ENCODE measurements around the gene NEDD4L. TPM values are rescaled to one million over a fixed set of nuclear protein-coding genes. Genes with fewer than 3 reads are reported as not detected.

NEDD4L gene
- polyA plus RNA-seq, 1 of the 3 experiments (the other 2 are of a cell fraction): 13.2 TPM

DNA sequence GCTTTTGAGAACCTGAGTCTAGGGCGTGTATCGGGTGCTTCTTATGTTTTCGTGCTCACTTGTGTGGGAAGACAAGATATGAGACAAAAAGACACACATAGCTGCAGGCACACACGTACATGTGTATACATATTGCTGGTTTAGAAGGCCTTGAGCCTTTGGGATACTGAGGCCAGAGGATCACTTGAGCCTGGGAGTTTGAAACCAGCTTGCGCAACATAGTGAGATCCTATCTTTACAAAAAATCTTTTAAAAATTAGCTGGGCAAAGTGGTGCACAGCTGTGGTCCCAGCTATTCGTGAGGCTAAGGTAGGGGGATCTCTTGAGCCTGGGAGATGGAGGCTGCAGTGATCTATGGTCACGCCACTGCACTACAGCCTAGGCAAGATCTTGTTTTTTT, 18.8 kb upstream of the NEDD4L start:
- no peaks in the 10 kb centered on the region for H3K79me2 ChIP-seq (ENCODE audit: insufficient read depth)
- no peak overlapping the region for H3K4me3 ChIP-seq (ENCODE audit: low read depth in 2 of 2, low read length in 1 of 2)
- H2AFZ ChIP-seq (ENCODE audit: low read depth): no peak overlapping the region
- ChIA-PET CTCF (interaction anchor here (1.0 to 2.4 kb wide), 2 partner anchors 16 to 18 kb away, joined by 3 to 8 read pairs; partner anchors contain the start of gene NEDD4L), POLR2A (interaction anchor here (0.7 kb wide), 1 partner anchor 18 kb away, joined by 3 read pairs; no protein-coding TSS in a partner anchor)
- no peaks in the 10 kb centered on the region for H3K9me2 ChIP-seq
- H3K36me3 ChIP-seq (replicated peaks in 1 of 2; ENCODE audit: control insufficient read depth in 1 of 2, insufficient read depth in 2 of 2, low read length in 1 of 2): no peaks in the 10 kb centered on the region
- H3K4me2 ChIP-seq: no peak overlapping the region
- no peaks in the 10 kb centered on the region for H3K4me1 ChIP-seq (ENCODE audit: control insufficient read depth in 1 of 2, insufficient read depth in 2 of 2, low read depth in 1 of 2, low read length in 1 of 2)
- WGBS (ENCODE audit: low lambda C conversion rate): 87% methylated on average over 7 of the region's 7 CpGs
- no peaks in the 10 kb centered on the region for H3F3A ChIP-seq (replicated peaks; ENCODE audit: insufficient read depth)
- H3K9ac ChIP-seq: no peak overlapping the region
- H4K20me1 ChIP-seq (ENCODE audit: insufficient read depth): no peaks in the 10 kb centered on the region
- no peak overlapping the region for H3K27ac ChIP-seq (ENCODE audit: low read depth in 2 of 2, low read length in 1 of 2)
- H3K9me3 ChIP-seq: no peaks in the 10 kb centered on the region
- TF ChIP-seq RCOR1 (IDR thresholded peaks at IDR 0.05; ENCODE audit: low read length): no peak
- TF ChIP-seq FOXJ3 (CRISPR knock-in tag; IDR thresholded peaks at IDR 0.05): no peak
- no peak for TF ChIP-seq MEF2A (IDR thresholded peaks at IDR 0.05; ENCODE audit: borderline replicate concordance, low read depth)
- TF ChIP-seq, protein P1, sequence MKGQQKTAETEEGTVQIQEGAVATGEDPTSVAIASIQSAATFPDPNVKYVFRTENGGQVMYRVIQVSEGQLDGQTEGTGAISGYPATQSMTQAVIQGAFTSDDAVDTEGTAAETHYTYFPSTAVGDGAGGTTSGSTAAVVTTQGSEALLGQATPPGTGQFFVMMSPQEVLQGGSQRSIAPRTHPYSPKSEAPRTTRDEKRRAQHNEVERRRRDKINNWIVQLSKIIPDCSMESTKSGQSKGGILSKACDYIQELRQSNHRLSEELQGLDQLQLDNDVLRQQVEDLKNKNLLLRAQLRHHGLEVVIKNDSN (IDR thresholded peaks at IDR 0.05; ENCODE audit: borderline replicate concordance, low read depth): no peak
- TF ChIP-seq TEAD4 (IDR thresholded peaks at IDR 0.05; ENCODE audit: borderline replicate concordance, insufficient read depth): no peak
- TF ChIP-seq MXI1 (IDR thresholded peaks at IDR 0.05; ENCODE audit: low read depth, low read length): no peak
- no peak for TF ChIP-seq FOSL2 (IDR thresholded peaks at IDR 0.05; ENCODE audit: borderline replicate concordance, low read depth)
- no peak for TF ChIP-seq EP300 (IDR thresholded peaks at IDR 0.05; ENCODE audit: borderline replicate concordance in 1 of 2, low read depth in 1 of 2, low read length in 1 of 2)
- TF ChIP-seq, protein P2, sequence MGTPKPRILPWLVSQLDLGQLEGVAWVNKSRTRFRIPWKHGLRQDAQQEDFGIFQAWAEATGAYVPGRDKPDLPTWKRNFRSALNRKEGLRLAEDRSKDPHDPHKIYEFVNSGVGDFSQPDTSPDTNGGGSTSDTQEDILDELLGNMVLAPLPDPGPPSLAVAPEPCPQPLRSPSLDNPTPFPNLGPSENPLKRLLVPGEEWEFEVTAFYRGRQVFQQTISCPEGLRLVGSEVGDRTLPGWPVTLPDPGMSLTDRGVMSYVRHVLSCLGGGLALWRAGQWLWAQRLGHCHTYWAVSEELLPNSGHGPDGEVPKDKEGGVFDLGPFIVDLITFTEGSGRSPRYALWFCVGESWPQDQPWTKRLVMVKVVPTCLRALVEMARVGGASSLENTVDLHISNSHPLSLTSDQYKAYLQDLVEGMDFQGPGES (IDR thresholded peaks at IDR 0.05; ENCODE audit: low read depth, low read length): no peak
- TF ChIP-seq POLR2AphosphoS5 (IDR thresholded peaks at IDR 0.05; ENCODE audit: low read depth, low read length): no peak
- TF ChIP-seq ELF1 (IDR thresholded peaks at IDR 0.05): no peak
- no peak for TF ChIP-seq TCF12 (IDR thresholded peaks at IDR 0.05)
- no peak for TF ChIP-seq GATA2 (CRISPR knock-in tag; IDR thresholded peaks at IDR 0.05)
- TF ChIP-seq FOXM1 (IDR thresholded peaks at IDR 0.05; ENCODE audit: low read depth): no peak
- no peak for TF ChIP-seq RXRA (IDR thresholded peaks at IDR 0.05; ENCODE audit: borderline replicate concordance, low read depth)
- TF ChIP-seq, protein P3, sequence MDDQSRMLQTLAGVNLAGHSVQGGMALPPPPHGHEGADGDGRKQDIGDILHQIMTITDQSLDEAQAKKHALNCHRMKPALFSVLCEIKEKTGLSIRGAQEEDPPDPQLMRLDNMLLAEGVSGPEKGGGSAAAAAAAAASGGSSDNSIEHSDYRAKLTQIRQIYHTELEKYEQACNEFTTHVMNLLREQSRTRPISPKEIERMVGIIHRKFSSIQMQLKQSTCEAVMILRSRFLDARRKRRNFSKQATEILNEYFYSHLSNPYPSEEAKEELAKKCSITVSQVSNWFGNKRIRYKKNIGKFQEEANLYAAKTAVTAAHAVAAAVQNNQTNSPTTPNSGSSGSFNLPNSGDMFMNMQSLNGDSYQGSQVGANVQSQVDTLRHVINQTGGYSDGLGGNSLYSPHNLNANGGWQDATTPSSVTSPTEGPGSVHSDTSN (IDR thresholded peaks at IDR 0.05): no peak
- no peak for TF ChIP-seq NFIC (IDR thresholded peaks at IDR 0.05; ENCODE audit: borderline replicate concordance)
- no peak for TF ChIP-seq EZH2phosphoT487 (IDR thresholded peaks at IDR 0.05; ENCODE audit: borderline replicate concordance, low read depth)
- no peak for TF ChIP-seq NRF1 (IDR thresholded peaks at IDR 0.05; ENCODE audit: low read depth, low read length)
- DNase-seq: no peak
- H3K27me3 ChIP-seq (ENCODE audit: insufficient read depth): no peaks in the 10 kb centered on the region

Data from SK-N-SH (cell line).